Hepatic stellate cell (primary cell): ENCODE measurements around the gene DOCK8.

Source experiments
- DNase-seq: peaks from one replicate; pipeline ENCODE4 v3.0.0; 2011; ENCODE audit warnings: low spot score

The DOCK8 gene

DNA sequence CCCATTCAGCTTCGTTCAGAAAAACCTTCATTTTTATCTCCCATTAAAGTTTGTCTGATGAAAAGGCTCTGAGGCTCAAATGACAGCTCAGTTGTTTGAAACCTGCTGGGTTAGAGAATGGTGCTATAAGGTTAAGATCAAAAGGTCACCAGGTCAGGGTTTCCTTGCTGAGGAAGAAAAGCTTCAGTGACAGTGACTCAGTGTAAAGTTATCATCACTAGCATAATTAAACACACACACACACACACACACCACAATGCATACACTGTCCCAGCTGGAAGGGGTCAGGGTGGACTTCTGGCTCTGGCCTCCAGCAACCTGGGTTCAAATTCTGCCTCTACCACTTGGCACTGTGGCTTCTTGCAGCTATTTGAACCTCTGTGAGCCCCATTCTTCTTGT is 281.1 kb downstream of the DOCK8 start:
- DNase-seq, result no peak

DNA sequence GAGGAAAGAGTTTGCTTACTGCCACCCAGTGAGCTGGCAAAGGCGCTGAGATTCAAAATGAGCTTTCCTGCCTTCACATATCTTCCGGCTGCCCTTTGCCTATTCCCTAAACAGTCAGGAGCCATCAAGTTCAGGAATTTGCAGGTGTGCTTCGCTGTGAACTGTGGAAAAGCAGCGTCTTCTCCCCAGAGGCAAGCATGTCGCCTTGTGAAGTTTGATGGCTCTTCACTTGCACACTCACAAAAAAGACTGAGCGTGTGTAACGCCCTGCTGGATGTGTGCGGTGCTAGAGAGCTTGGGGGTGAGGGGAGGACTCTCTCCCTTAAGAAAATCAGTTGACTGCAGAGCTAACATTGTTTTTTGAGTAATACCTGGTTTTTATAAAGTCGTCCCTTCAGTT is 288.7 kb downstream of the DOCK8 start:
- no peak for DNase-seq

DNA sequence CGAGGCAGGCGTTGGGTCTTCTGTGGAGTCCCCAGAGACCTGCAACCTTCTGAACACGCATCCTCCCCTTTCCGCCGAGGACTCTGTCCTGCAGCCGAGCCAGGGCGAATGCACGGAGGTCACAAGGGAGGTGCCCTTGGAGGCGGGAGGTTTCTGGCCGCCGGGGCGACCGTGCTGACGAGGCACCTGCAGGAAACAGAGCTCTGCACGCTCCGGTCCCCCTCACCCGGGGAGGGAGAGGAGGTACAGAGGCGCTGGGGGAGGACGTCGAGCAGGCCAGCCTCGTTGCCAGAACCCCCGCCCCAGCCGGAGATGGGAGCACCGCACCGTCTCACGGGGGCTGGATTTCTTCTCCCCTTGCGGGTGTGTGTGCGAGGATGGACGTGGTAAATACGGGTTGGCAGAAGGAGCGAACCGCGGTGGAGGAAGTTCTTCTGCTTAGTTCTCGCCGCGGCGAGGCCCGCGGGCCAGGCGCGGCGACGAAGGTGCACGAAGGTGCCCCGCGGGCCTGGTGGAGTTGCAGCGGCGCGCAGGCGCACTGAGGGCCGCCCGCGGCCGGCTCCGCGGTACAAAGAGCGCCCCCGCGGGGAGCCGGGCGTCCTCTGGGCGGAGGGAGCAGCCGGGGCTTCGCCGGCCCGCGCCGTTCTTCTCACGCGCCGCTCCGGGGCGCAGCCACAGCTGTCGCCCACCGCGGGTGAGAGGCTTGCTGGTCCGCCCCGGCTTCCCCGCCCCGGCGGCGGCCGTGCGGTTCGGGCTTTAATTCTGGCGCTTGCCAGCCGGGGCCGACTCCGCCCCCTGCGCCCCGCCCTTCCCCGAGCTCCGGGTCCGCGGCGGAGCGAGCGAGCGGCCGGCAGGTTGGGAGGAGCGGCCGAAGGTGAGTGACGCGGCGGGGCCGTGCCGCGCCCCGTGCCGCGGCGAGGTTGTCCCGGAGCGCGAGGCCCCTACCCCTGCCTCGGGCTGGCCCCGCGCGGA is 289.5 kb downstream of the DOCK8 start, which contains the start of gene KANK1:
TSS of gene KANK1 (plus strand) at position 815 of the 972 bp plus-strand sequence.
- peak; percentile 56 for DNase-seq

DNA sequence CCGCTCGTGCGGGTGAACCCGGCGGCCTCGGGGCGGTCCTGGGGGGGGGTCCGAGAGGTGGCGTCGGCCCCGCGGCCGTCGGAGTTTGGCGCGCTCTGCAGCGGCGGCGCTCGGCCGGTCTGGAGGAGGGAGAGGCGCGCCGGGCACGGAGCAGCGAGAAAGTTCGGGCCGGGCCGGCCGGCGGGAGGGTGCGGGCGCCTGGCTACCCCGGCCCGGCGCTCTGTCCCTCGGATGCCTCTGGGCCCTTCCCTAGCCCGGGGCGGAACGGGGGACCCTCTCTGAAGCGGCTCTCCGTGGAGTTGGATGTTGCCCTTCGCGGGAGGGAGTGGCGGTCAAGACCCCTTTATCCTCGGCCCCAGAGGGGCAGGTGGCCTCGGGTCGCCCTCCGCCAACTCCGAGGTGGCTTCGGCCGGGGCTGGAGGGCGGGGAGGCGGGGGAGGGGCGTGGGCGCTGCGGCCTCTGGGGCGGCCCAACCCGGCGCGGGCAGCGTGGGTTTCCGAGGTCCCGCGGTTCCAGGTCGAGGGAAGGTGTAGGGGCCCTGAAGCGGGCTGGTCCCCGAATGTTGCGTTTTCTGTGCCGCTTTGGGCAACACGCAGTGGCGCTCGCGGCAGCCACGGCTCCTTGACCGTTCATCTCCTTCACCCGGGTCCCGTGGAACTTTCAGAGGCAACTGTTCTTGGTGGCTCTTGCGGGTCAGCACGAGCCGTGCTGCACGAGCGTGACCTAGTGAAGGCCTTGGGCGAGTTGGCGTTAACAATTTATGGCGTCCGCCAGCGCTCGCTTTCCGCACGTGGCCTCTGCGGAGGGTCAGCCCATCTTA is 290.5 kb downstream of the DOCK8 start:
- DNase-seq, result no peak

DNA sequence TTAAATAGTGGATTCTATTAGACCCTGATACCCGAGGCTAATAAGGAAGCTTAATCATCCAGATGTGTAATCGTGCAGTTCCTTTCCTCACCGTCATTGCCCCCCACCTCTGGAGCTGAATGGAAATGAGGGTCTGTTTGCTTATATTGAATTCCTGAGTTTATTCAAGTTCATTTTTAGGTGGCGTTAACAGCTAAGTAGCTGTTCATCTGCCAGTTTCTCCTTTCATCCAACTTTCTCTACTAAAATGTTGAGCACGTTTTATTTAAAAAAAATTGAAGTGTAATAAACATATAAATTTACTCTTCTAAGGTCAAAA is 291.0 kb downstream of the DOCK8 start:
- DNase-seq, result no peak

DNA sequence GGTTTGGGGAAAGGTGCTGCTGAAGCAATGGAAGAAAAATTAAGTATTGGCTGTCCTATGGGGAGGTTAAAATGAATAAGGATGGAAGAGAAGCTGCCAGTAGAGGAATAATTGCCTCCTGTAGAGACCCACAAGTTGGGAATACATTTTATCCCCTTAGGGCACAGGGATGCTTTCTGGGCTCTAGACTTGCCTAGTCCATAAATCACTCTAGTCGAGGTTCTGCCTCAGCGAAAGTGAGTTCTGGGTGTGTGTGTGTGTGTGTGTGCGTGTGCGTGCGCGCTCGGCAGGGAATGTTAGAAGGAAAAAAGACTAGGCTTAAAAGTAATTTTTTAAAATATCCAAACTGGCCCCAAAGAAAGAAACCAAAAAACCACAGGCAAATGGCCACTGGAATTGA is 291.6 kb downstream of the DOCK8 start:
- no peak for DNase-seq

DNA sequence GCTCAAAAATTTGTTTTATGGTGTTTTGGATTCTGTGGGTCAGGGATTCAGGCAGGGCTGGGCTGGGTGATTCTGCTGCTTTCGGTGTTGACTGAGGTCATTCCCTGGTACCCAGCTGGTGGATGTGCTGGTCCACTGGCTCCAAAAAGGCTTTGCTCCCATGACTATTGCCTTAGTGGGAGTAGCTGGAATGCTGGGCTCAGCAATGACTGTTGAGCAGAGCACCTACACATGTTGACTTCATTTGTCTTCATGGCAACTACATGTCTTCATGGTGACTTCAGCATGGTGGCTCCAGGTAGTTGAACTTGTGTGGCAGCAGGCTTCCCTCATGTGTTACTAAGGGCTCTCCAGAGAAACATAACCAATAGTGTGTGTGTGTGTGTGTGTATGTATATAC is 297.2 kb downstream of the DOCK8 start:
- DNase-seq, result no peak

DNA sequence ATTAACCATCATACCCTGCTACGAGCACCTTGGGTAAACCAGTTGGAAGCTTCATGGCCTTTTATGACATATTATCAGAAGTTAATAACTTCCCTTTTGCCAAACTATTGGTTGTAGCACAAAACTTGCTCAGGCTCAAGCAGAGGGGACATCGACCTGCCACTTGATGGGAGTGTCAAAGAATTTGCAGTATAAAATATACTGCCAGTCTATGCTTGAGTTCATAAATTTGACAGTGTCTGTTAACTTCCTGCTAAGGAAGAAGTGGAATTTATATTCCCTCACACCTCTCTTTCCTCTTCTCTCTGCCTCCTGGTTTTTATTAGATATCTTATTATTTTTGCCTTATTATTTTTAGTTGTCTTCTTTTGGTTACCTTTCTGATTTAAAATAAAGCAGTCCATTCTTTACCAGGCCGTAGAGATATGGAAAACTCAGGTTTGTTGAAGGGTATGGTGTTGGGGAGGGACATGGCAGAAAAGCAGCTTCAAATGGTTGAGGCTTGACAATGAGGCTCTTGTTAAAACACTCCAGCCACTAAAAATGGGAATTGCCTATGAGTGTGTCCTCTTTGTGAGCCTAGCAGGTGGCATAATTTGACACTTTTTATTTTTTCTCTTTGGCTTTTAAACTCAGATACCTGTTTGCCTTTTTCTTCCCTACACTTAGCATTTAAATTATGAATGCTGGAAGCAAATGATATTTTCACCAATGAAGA is 298.0 kb downstream of the DOCK8 start:
- DNase-seq, result no peak
